Measurements from ENCODE around the gene IL19.

IL19 gene, protein sequence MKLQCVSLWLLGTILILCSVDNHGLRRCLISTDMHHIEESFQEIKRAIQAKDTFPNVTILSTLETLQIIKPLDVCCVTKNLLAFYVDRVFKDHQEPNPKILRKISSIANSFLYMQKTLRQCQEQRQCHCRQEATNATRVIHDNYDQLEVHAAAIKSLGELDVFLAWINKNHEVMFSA

DNA sequence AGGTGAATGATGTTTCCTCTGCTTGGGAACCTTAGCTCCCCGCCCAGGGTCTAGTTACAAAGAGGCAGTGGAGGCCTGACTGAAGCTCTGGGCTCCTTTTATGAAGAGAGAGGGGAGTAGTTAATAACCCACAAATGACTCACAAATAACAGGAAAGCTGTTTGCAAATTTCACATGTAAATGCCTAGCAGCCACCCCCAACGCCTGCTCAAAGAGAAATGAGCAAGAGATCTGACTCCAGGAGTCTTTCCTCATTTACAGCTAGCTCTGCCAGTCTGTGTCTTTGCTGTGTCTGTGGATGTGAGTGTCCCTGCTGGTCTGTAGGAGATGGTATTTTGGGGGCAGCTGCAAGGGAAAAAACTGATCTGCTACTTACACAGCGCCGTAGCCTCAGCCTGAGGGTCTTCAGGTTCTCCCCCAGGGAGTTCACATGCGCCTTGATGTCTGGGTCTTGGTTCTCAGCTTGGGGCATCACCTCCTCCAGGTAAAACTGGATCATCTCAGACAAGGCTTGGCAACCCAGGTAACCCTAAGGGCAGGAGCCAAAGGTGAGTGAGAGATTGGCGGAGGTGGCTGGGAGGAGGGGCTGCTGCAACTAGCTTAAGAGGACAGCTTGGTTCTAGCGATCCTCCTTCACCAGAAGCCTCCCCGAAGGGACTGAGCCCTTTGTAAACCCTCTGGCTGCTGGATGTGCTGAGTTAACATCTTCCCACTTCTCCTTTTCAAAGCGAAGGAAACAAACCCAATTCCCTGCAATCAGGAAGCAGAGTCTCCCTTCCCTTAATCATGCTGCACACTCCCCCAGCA, at the start of gene IL19:
Gene IL19, plus strand, starts transcription at position 243 of the 807 bp plus-strand sequence. CDS start 65,890 bp downstream, outside the sequence.
- H3K9me3 ChIP-seq (ENCODE audit: insufficient read depth, low read length): no peaks in the 10 kb centered on the region
- H3K27me3 ChIP-seq (ENCODE audit: low read length): no peaks in the 10 kb centered on the region
- no peaks in the 10 kb centered on the region for H3K79me2 ChIP-seq (ENCODE audit: insufficient read depth, low read length)
- H3K36me3 ChIP-seq (ENCODE audit: low read length): no peaks in the 10 kb centered on the region
- H4K20me1 ChIP-seq (ENCODE audit: low read depth, low read length): no peaks in the 10 kb centered on the region
- TF ChIP-seq, protein P1, sequence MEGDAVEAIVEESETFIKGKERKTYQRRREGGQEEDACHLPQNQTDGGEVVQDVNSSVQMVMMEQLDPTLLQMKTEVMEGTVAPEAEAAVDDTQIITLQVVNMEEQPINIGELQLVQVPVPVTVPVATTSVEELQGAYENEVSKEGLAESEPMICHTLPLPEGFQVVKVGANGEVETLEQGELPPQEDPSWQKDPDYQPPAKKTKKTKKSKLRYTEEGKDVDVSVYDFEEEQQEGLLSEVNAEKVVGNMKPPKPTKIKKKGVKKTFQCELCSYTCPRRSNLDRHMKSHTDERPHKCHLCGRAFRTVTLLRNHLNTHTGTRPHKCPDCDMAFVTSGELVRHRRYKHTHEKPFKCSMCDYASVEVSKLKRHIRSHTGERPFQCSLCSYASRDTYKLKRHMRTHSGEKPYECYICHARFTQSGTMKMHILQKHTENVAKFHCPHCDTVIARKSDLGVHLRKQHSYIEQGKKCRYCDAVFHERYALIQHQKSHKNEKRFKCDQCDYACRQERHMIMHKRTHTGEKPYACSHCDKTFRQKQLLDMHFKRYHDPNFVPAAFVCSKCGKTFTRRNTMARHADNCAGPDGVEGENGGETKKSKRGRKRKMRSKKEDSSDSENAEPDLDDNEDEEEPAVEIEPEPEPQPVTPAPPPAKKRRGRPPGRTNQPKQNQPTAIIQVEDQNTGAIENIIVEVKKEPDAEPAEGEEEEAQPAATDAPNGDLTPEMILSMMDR (IDR thresholded peaks at IDR 0.05; ENCODE audit: insufficient read depth, low read length, poor library complexity, severe bottlenecking): no peak
- no peak for TF ChIP-seq EZH2phosphoT487 (conservative IDR thresholded peaks at IDR 0.05; ENCODE audit: low read length)
- H3K4me2 ChIP-seq (ENCODE audit: low read depth, low read length, poor library complexity, severe bottlenecking): no peak within 1 kb of the TSS
- H3K4me3 ChIP-seq (ENCODE audit: insufficient read depth, low read length, poor library complexity, severe bottlenecking): no peak within 1 kb of the TSS
- H3K9me2 ChIP-seq (replicated peaks; ENCODE audit: insufficient read depth, low read length): no peaks in the 10 kb centered on the region
- no peak within 1 kb of the TSS for H2AFZ ChIP-seq (ENCODE audit: low read depth, low read length, severe bottlenecking)
- no peaks in the 10 kb centered on the region for H3F3A ChIP-seq (ENCODE audit: insufficient read depth)
- no peak within 1 kb of the TSS for H3K9ac ChIP-seq (ENCODE audit: low read length)
- H3K27ac ChIP-seq (ENCODE audit: low read depth, low read length): no peak within 1 kb of the TSS

DNA sequence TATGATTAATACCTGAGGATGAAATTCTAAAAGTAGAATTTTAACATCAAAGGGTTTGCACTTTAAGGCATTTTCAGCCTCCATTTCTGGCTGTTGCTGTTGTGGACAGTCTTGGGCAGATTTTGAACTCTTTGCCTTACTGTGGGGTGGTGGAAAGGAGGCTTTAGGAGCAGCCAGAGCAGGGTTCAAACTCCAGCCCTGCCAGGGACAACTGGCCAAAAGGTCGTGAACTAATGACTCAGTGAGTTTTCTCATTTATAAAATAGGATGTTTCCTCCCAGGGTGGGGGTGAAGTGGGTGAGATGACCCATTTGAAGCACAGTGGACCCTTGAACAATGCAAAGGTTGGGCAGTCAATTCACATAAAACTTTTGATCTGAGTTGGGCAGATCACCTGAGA, 49.1 kb upstream of the IL19 start:
- Histone ChIP-seq H3K36me3 (ENCODE audit: low read length) (no peaks in the 10 kb centered on the region), H3K9me2 (replicated peaks; ENCODE audit: insufficient read depth, low read length) (no peaks in the 10 kb centered on the region), H3F3A (ENCODE audit: insufficient read depth) (no peaks in the 10 kb centered on the region), H3K27me3 (ENCODE audit: low read length) (no peaks in the 10 kb centered on the region), H3K4me3 (ENCODE audit: insufficient read depth, low read length, poor library complexity, severe bottlenecking) (no peak overlapping the region), H2AFZ (ENCODE audit: low read depth, low read length, severe bottlenecking) (no peak overlapping the region), H3K27ac (ENCODE audit: low read depth, low read length) (no peak overlapping the region), H4K20me1 (ENCODE audit: low read depth, low read length) (no peaks in the 10 kb centered on the region), H3K4me2 (ENCODE audit: low read depth, low read length, poor library complexity, severe bottlenecking) (no peak overlapping the region), H3K9ac (ENCODE audit: low read length) (no peak overlapping the region), H3K9me3 (ENCODE audit: insufficient read depth, low read length) (no peaks in the 10 kb centered on the region), H3K79me2 (ENCODE audit: insufficient read depth, low read length) (no peaks in the 10 kb centered on the region)
- no peak for TF ChIP-seq EZH2phosphoT487 (conservative IDR thresholded peaks at IDR 0.05; ENCODE audit: low read length)
- TF ChIP-seq, protein P1 (IDR thresholded peaks at IDR 0.05; ENCODE audit: insufficient read depth, low read length, poor library complexity, severe bottlenecking): no peak

DNA sequence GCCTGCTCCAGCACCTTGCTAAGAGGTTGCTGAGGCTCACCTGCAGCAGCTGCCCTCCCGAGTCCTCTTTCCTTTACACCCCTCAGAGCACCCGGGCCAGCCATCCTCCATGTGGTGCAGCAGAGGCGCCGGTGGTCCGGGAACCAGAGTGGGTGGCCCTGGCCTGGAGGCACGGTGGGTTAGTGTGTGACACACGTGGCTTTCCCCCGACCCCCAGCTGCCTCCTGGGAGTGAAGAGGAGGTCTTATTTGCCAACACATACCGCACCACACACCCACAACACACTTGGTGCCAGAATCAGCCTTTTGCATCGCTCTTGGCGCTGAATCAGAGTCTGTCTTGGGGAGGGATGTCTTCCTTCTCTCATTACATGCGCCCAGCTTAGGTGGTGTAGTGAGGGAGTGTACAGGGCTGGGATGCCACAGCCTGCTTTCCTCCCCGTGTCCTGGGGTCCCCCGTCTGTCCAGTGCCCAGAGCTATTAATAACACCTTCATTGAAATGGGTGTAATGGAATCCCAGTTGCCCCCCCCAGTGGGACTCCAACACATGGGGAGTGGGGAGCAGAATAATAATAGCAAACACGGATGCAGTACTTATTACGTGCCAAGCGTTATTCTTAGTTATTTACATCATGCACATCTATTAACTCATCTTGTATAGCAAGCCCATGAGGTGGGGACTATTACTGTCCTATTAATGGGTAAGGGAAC, 47.7 kb upstream of the IL19 start:
- Histone ChIP-seq H3K4me2 (ENCODE audit: low read depth, low read length, poor library complexity, severe bottlenecking) (no peak overlapping the region), H3K27me3 (ENCODE audit: low read length) (no peaks in the 10 kb centered on the region), H3F3A (ENCODE audit: insufficient read depth) (no peaks in the 10 kb centered on the region), H2AFZ (ENCODE audit: low read depth, low read length, severe bottlenecking) (no peak overlapping the region), H3K27ac (ENCODE audit: low read depth, low read length) (no peak overlapping the region), H4K20me1 (ENCODE audit: low read depth, low read length) (no peaks in the 10 kb centered on the region), H3K9me3 (ENCODE audit: insufficient read depth, low read length) (no peaks in the 10 kb centered on the region), H3K9me2 (replicated peaks; ENCODE audit: insufficient read depth, low read length) (no peaks in the 10 kb centered on the region), H3K4me3 (ENCODE audit: insufficient read depth, low read length, poor library complexity, severe bottlenecking) (no peak overlapping the region), H3K9ac (ENCODE audit: low read length) (no peak overlapping the region), H3K36me3 (ENCODE audit: low read length) (no peaks in the 10 kb centered on the region), H3K79me2 (ENCODE audit: insufficient read depth, low read length) (no peaks in the 10 kb centered on the region)
- TF ChIP-seq, protein P1 (IDR thresholded peaks at IDR 0.05; ENCODE audit: insufficient read depth, low read length, poor library complexity, severe bottlenecking): no peak
- no peak for TF ChIP-seq EZH2phosphoT487 (conservative IDR thresholded peaks at IDR 0.05; ENCODE audit: low read length)
